HFFc6 (cell line): Measurements from ENCODE around the gene THSD4. TPM values are rescaled to one million over a fixed set of nuclear protein-coding genes. Genes with fewer than 3 reads are reported as not detected.

Source experiments
- DNase-seq: peaks from one replicate; pipeline ENCODE4 v3.0.0-alpha.2; 2018
- H3K27ac Mint-ChIP-seq: 2 replicates; pipeline ENCODE4 v1.8.0; 2020; ENCODE audit warnings: mild to moderate bottlenecking, mixed read lengths
- H3K27me3 Mint-ChIP-seq: 2 replicates; pipeline ENCODE4 v1.8.0; 2021; ENCODE audit warnings: mild to moderate bottlenecking, moderate library complexity, mixed read lengths; ENCODE audit not compliant: insufficient read depth
- H3K36me3 Mint-ChIP-seq: 2 replicates; pipeline ENCODE4 v1.8.0; 2021; ENCODE audit warnings: low read depth, mixed read lengths
- H3K4me1 Mint-ChIP-seq: 2 replicates; pipeline ENCODE4 v1.8.0; 2020; ENCODE audit warnings: low read depth, mixed read lengths
- H3K4me3 Mint-ChIP-seq: 2 replicates; pipeline ENCODE4 v1.8.0; 2020; ENCODE audit warnings: mild to moderate bottlenecking, moderate library complexity, mixed read lengths
- H3K9me3 Mint-ChIP-seq: 2 replicates; pipeline ENCODE4 v1.8.0; 2020; ENCODE audit warnings: mild to moderate bottlenecking, mixed read lengths
- CTCF ChIP-seq: fragments of 200-600 bp; sonication (generic); IDR thresholded peaks from 2 replicates; pipeline ENCODE4 v1.5.0; 2021; ENCODE audit warnings: antibody characterized with exemption, mild to moderate bottlenecking
- total RNA-seq, 6 experiments: library from RNA; stranded (reverse); fragmentation: NEBNext Ultra II Directional; extraction: Animal tissue kit (Norgen Biotek cat#: 25700); gene quantifications; 2 replicates in 1 of 6; 3 replicates in 5 of 6; pipeline ENCODE4 v1.2.3, GENCODE V29; 2021

The THSD4 gene
- total RNA-seq, 6 experiments from 2014 or later, result 32.7 to 39.1 (median 36.4) TPM

GRCh38 chr15:71083349-71083748 is 31.9 kb upstream of the THSD4 start:
- Mint-ChIP-seq H3K27ac (no peak overlapping the region), H3K27me3 (peaks cover 2% of the 10 kb centered on the region), H3K9me3 (peaks cover 6% of the 10 kb centered on the region), H3K4me1 (peaks cover 30% of the 10 kb centered on the region), H3K4me3 (no peak overlapping the region), H3K36me3 (peaks cover 17% of the 10 kb centered on the region)
- no peak for DNase-seq
- no peak for TF ChIP-seq CTCF

- Mint-ChIP-seq H3K27me3 (peaks cover 2% of the 10 kb centered on the region), H3K4me3 (no peak overlapping the region), H3K27ac (no peak overlapping the region), H3K4me1 (peaks cover 21% of the 10 kb centered on the region), H3K36me3 (peaks cover 17% of the 10 kb centered on the region), H3K9me3 (peaks cover 13% of the 10 kb centered on the region)
- TF ChIP-seq CTCF, result no peak
- DNase-seq, result no peak
These were observed 31.0 kb upstream of the THSD4 start for GRCh38 chr15:71084264-71084663.

- Mint-ChIP-seq H3K27me3 (peaks cover 2% of the 10 kb centered on the region), H3K36me3 (peaks cover 17% of the 10 kb centered on the region), H3K9me3 (peaks cover 13% of the 10 kb centered on the region), H3K4me1 (peaks cover 5% of the 10 kb centered on the region), H3K27ac (no peak overlapping the region), H3K4me3 (no peak overlapping the region)
- DNase-seq, result no peak
- no peak for TF ChIP-seq CTCF
These were observed 29.5 kb upstream of the THSD4 start for GRCh38 chr15:71085809-71086208.

GRCh38 chr15:71088155-71088554 is 27.1 kb upstream of the THSD4 start:
- no peak for DNase-seq
- no peak overlapping the region for H3K27ac Mint-ChIP-seq
- H3K36me3 Mint-ChIP-seq, result peaks cover 12% of the 10 kb centered on the region
- H3K4me3 Mint-ChIP-seq, result no peak overlapping the region
- peaks cover 17% of the 10 kb centered on the region for H3K4me1 Mint-ChIP-seq
- TF ChIP-seq CTCF, result no peak
- H3K9me3 Mint-ChIP-seq, result peaks cover 13% of the 10 kb centered on the region
- H3K27me3 Mint-ChIP-seq, result peaks cover 2% of the 10 kb centered on the region

GRCh38 chr15:71088683-71089082 is 26.6 kb upstream of the THSD4 start:
- H3K4me3 Mint-ChIP-seq, result no peak overlapping the region
- no peak for TF ChIP-seq CTCF
- no peak overlapping the region for H3K27ac Mint-ChIP-seq
- H3K36me3 Mint-ChIP-seq, result peaks cover 12% of the 10 kb centered on the region
- H3K27me3 Mint-ChIP-seq, result peaks cover 2% of the 10 kb centered on the region
- no peak for DNase-seq
- H3K9me3 Mint-ChIP-seq, result peaks cover 13% of the 10 kb centered on the region
- H3K4me1 Mint-ChIP-seq, result peaks cover 23% of the 10 kb centered on the region

GRCh38 chr15:71089801-71090200 is 25.5 kb upstream of the THSD4 start:
- no peak for TF ChIP-seq CTCF
- no peak overlapping the region for H3K27ac Mint-ChIP-seq
- no peak for DNase-seq
- H3K27me3 Mint-ChIP-seq, result no peaks in the 10 kb centered on the region; the same call in 1 of the 2 replicates
- H3K36me3 Mint-ChIP-seq, result peaks cover 12% of the 10 kb centered on the region
- H3K9me3 Mint-ChIP-seq, result peaks cover 13% of the 10 kb centered on the region
- no peak overlapping the region for H3K4me3 Mint-ChIP-seq
- H3K4me1 Mint-ChIP-seq, result peaks cover 30% of the 10 kb centered on the region
